DOHH2 (cell line): ENCODE data around the gene DEAF1.
A peak's percentile ranks its signal among the peaks of the same experiment; 100 is the strongest.

ENCODE experiments used
- H3F3A ChIP-seq: fragments of 200-600 bp; sonication (generic), shearing (Covaris generic); 2 replicates; pipeline ENCODE4 v1.6.0; 2016; ENCODE audit warnings: antibody characterized with exemption, mild to moderate bottlenecking; ENCODE audit not compliant: control insufficient read depth, insufficient read depth
- H3K27ac ChIP-seq: fragments of 200-600 bp; sonication (generic); 2 replicates; pipeline ENCODE4 v1.5.1; 2014; ENCODE audit warnings: low read depth, mild to moderate bottlenecking, low read length, moderate library complexity
- H3K27me3 ChIP-seq: fragments of 200-600 bp; sonication (generic); 2 replicates; pipeline ENCODE4 v1.6.1; 2014; ENCODE audit warnings: mild to moderate bottlenecking, low read length, mixed read lengths; ENCODE audit not compliant: control insufficient read depth
- H3K36me3 ChIP-seq: fragments of 200-600 bp; sonication (generic); 2 replicates; pipeline ENCODE4 v1.6.1; 2014; ENCODE audit warnings: mild to moderate bottlenecking, low read length, moderate library complexity, mixed read lengths; ENCODE audit not compliant: control insufficient read depth
- H3K4me1 ChIP-seq: fragments of 200-600 bp; sonication (generic); 2 replicates; pipeline ENCODE4 v1.6.1; 2014; ENCODE audit warnings: mild to moderate bottlenecking, low read length, mixed read lengths; ENCODE audit not compliant: control insufficient read depth
- H3K4me2 ChIP-seq: fragments of 200-600 bp; sonication (generic); 2 replicates; pipeline ENCODE4 v1.6.0; 2014; ENCODE audit warnings: mild to moderate bottlenecking, low read length, moderate library complexity
- H3K4me3 ChIP-seq: fragments of 200-600 bp; sonication (generic); 2 replicates; pipeline ENCODE4 v1.5.1; 2014; ENCODE audit warnings: mild to moderate bottlenecking, low read length, mixed read lengths
- H3K79me2 ChIP-seq: fragments of 200-600 bp; sonication (generic); 2 replicates; pipeline ENCODE4 v1.6.1; 2014; ENCODE audit warnings: mild to moderate bottlenecking, low read length, mixed read lengths; ENCODE audit not compliant: control insufficient read depth
- H3K9me2 ChIP-seq: fragments of 200-600 bp; sonication (generic); replicated peaks from 2 replicates; pipeline ENCODE4 v1.6.1; 2014; ENCODE audit warnings: mild to moderate bottlenecking, low read length, mixed read lengths; ENCODE audit not compliant: control insufficient read depth
- H3K9me3 ChIP-seq: fragments of 200-600 bp; sonication (generic); 2 replicates; pipeline ENCODE4 v1.6.1; 2014; ENCODE audit warnings: antibody characterized with exemption, low read length, mixed read lengths; ENCODE audit not compliant: control insufficient read depth, insufficient read depth
- H4K20me1 ChIP-seq: fragments of 200-600 bp; sonication (generic); 2 replicates; pipeline ENCODE4 v1.6.0; 2014; ENCODE audit warnings: low read depth, mild to moderate bottlenecking, antibody characterized with exemption, low read length, moderate library complexity; ENCODE audit not compliant: control insufficient read depth, insufficient read depth
- CTCF ChIP-seq: fragments of 200-600 bp; sonication (generic); IDR thresholded peaks from one replicate; pipeline ENCODE4 v1.5.1; 2014; ENCODE audit warnings: antibody characterized with exemption, mild to moderate bottlenecking, low read depth, low read length; ENCODE audit not compliant: poor library complexity, severe bottlenecking
- EZH2phosphoT487 ChIP-seq: fragments of 200-600 bp; sonication (generic); IDR thresholded peaks from 2 replicates; pipeline ENCODE4 v1.6.1; 2017; ENCODE audit warnings: borderline replicate concordance, mild to moderate bottlenecking, antibody characterized with exemption, low read length, moderate library complexity, mixed read lengths

DEAF1 gene

DNA sequence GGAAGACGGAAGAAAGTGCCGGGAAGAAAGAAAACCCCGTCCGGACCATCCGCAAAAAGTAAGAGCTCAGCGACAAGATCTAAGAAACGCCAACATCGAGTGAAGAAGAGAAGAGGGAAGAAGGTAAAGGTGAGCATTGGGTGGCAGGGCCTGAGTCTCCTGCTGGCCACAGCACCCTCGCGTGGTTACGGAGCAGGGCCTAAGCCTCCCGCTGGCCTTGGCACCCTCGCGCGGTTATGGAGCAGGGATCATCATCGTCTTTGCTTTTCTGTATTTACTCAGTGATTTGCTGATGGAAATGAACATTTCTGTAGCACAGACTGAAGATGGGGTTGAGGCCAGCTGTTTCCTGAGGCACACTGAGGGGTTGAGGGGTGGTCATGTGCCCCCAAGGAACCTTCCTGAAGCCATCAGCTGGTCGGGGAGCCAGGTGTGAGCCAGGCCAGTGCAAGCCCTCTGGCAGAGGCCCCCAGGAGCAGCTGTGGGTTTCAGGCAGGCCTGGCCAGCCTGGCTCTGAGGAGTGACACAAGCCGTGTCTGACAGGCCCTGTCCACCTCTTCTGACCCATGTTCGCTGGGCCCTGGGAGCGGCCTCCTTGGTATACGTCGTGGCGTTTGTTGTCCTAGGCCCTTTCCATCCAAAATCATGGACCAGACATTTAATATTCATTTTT lies 93.3 kb downstream of the DEAF1 start:
- no peak overlapping the region for H3K4me2 ChIP-seq
- TF ChIP-seq EZH2phosphoT487: no peak
- no peak for TF ChIP-seq CTCF
- H3K79me2 ChIP-seq: peaks cover 2% of the 10 kb centered on the region; the same call in 1 of the 2 replicates
- H3F3A ChIP-seq: no peaks in the 10 kb centered on the region
- H3K36me3 ChIP-seq: peaks cover 83% of the 10 kb centered on the region
- H3K27ac ChIP-seq: no peak overlapping the region
- H3K9me2 ChIP-seq: no peaks in the 10 kb centered on the region
- H3K9me3 ChIP-seq: no peaks in the 10 kb centered on the region
- no peaks in the 10 kb centered on the region for H3K27me3 ChIP-seq
- 0 out of 2 replicates have a peak, but pooled peaks cover 1% of the 10 kb centered on the region for H4K20me1 ChIP-seq
- H3K4me1 ChIP-seq: no peaks in the 10 kb centered on the region
- H3K4me3 ChIP-seq: no peak overlapping the region

GRCh38 chr11:598005-598680 lies 96.9 kb downstream of the DEAF1 start:
- Histone ChIP-seq H3K36me3 (peaks cover 82% of the 10 kb centered on the region), H3K27ac (no peak overlapping the region), H3K9me2 (no peaks in the 10 kb centered on the region), H4K20me1 (0 out of 2 replicates have a peak, but pooled peaks cover 4% of the 10 kb centered on the region), H3K4me1 (no peaks in the 10 kb centered on the region), H3K9me3 (no peaks in the 10 kb centered on the region), H3K4me2 (no peak overlapping the region), H3K27me3 (no peaks in the 10 kb centered on the region), H3K79me2 (peaks cover 10% of the 10 kb centered on the region), H3K4me3 (no peak overlapping the region), H3F3A (no peaks in the 10 kb centered on the region)
- TF ChIP-seq EZH2phosphoT487 (no peak), CTCF (no peak)

- Histone ChIP-seq H3K27me3 (no peaks in the 10 kb centered on the region), H3K4me3 (no peak overlapping the region), H3K9me2 (no peaks in the 10 kb centered on the region), H3K4me2 (no peak overlapping the region), H3K9me3 (no peaks in the 10 kb centered on the region), H3K36me3 (peaks cover 85% of the 10 kb centered on the region), H3K79me2 (peaks cover 10% of the 10 kb centered on the region), H3K27ac (no peak overlapping the region), H3K4me1 (no peaks in the 10 kb centered on the region), H4K20me1 (0 out of 2 replicates have a peak, but pooled peaks cover 4% of the 10 kb centered on the region), H3F3A (no peaks in the 10 kb centered on the region)
- TF ChIP-seq EZH2phosphoT487: no peak
- TF ChIP-seq CTCF: peak; percentile 19
These were observed 97.8 kb downstream of the DEAF1 start for GRCh38 chr11:597166-597725.
